GM12875 (cell line): ENCODE measurements around the gene LAMC1.

ENCODE experiments used
- H3K4me3 ChIP-seq: one replicate; pipeline ENCODE4 v1.5.1; 2011; ENCODE audit warnings: low read depth, low read length, control low read depth
- TF ChIP-seq, protein P1 (sequence below): IDR thresholded peaks from 2 replicates; pipeline ENCODE4 v1.5.1; 2011; ENCODE audit warnings: low read depth, mild to moderate bottlenecking, control low read depth, inconsistent platforms, low read length, moderate library complexity, borderline replicate concordance; ENCODE audit not compliant: insufficient read depth

Gene LAMC1

DNA sequence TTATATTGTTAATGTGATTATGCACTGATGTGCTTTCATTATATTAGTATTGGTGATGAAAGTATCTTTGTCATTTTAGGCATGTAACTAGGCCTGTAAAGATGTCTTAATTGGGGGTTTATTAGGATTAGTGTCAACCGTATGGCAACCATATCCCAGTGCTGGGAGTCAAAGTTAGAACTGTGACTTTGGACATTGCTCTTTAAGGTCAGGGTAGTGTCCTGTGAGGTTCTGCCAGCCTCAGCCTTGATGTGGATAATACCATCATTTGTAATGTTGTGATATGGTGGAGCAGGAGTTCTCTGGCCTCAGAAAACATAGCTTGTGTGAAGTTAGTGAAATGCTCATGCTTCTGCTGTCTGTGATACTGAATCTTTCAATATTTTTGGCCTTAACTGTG lies 59.4 kb downstream of the LAMC1 start:
- TF ChIP-seq, protein P1, sequence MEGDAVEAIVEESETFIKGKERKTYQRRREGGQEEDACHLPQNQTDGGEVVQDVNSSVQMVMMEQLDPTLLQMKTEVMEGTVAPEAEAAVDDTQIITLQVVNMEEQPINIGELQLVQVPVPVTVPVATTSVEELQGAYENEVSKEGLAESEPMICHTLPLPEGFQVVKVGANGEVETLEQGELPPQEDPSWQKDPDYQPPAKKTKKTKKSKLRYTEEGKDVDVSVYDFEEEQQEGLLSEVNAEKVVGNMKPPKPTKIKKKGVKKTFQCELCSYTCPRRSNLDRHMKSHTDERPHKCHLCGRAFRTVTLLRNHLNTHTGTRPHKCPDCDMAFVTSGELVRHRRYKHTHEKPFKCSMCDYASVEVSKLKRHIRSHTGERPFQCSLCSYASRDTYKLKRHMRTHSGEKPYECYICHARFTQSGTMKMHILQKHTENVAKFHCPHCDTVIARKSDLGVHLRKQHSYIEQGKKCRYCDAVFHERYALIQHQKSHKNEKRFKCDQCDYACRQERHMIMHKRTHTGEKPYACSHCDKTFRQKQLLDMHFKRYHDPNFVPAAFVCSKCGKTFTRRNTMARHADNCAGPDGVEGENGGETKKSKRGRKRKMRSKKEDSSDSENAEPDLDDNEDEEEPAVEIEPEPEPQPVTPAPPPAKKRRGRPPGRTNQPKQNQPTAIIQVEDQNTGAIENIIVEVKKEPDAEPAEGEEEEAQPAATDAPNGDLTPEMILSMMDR: no peak
- no peak overlapping the region for H3K4me3 ChIP-seq

DNA sequence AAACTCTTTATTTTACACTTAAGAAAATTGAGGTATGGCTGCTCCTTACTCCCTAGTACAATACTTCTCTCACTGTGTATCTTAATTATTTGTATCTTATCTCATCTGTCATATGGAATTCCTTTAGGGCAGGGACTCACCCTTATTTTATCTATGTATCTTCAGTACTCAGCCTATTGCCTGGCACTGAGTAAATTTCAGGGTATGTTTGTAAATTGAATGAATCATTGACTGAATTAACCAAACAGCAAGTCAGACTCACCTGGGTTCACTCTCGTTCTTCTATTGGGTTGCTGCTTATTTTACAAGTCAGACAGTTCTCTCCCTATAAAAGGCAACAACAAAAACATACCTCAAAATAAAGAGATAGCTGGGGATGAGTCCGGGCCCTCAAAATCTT lies 63.8 kb downstream of the LAMC1 start:
- TF ChIP-seq, protein P1: no peak
- no peak overlapping the region for H3K4me3 ChIP-seq

- TF ChIP-seq, protein P1: no peak
- H3K4me3 ChIP-seq: no peak overlapping the region
Observed at GRCh38 chr1:183089025-183089639, 65.9 kb downstream of the LAMC1 start.

DNA sequence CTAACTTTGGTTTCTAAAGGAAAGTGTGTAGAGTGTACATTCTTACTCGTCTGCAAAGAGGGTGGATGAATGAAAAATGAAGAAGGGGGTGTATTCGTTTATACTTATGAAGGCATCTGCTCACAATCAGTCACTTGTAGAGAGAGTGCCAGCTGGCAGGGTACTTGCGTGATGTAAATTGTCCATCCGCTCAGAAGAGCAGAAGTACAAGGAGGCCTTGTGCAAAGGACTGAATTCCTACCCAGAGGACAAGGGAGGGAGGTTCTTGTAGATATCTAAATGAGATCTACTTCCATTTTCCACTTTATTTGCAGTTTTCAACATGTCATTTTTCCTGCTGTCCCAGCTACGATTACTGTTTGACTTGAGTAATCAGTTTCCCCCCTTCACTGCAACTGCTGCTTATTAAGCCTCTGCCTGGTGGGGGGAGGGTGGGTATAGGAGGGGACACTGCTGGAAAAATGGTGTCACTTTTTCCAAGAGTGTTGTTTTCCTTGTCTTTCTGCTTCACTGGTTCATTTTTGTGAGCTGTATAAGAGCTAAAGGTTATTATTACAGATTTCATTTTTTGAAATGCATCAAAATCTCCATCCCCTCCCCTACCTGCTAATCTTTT lies 67.3 kb downstream of the LAMC1 start:
- H3K4me3 ChIP-seq: no peak overlapping the region

GRCh38 chr1:183091181-183091580 lies 68.0 kb downstream of the LAMC1 start:
- H3K4me3 ChIP-seq: no peak overlapping the region
- TF ChIP-seq, protein P1: no peak

More for the DNA sequence above, 67.3 kb downstream of the LAMC1 start:
- TF ChIP-seq, protein P1: no peak

- TF ChIP-seq, protein P1: no peak
Observed at GRCh38 chr1:183092350-183092749, 69.1 kb downstream of the LAMC1 start.

GRCh38 chr1:183093066-183093668 lies 69.9 kb downstream of the LAMC1 start:
- TF ChIP-seq, protein P1: no peak
- H3K4me3 ChIP-seq: no peak overlapping the region

More at GRCh38 chr1:183092350-183092749, 69.1 kb downstream of the LAMC1 start:
- H3K4me3 ChIP-seq: no peak overlapping the region
